Measurements from ENCODE around the gene TEAD3.

Gene TEAD3

DNA sequence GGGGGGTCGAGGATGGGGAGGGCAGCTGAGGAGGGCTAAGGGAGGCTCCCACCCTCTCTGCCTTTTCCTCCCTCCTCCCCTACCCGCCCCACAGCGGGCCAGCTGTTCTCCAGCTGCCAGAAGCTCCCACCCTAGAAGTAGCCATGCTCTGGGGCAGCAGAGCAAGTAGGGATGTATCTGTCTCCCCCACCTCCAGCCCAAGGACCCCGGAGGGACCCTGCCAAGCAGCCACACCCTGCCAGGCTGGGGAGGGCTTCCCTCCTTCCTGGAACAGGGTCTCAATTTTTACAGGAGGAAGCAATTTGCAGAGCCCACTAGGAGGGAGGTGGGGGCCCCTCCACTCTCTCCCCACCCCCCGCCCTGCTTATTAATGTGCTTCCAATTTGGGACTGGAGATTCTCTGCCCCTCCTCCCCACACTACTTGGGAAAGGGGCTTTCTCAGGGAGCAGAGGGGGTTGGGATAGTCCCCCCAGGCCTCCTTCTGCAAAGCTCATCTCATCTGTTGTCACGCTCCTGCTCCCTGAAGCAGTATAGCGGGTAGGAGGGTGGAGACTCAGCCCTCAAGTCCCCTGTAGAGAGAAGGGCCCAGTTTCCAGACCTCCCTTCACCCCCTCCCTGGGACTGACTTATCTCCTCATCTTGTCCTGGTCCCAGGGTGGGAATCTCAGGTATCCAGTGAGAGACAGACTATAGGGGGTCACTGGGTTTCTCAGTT is 4.5 kb downstream of the TEAD3 start:
- DNase-seq (ENCODE audit: low read depth in 2 of 2) = no peak

DNA sequence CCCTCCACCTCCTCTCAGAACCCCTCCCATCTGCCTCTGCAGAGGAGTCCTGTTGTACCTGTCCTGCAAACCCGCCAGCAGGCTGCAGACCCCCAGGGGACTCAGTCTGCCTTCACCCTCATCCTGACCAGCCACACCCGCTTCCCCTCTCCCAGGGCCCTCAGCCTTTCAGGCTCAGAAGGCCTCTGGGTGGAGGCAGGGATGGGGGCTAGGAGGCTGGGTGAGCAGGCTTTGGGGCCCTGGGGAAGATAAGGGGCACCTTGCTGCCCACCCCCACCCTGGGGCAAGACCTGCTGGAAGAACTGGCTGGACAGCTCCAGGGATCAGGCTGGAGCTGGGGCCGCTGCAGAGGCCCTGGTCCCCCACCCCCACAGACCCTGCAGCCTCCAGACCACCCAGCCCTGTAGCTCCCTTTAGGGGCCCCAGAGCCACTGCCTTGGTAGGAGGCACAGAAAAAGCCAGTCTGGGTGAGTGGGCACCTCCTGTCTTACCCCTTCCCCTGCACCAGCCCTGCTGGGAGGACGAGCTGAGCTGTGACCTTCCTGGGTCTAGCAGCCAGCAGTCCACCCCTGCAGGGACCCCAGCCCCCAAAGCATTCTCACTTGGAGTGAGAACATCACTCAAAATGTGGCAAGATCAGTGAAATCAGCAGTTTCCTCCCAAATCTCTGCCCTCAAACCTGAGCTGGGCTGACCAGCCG is 5.2 kb downstream of the TEAD3 start:
- no peak for DNase-seq (ENCODE audit: low read depth in 2 of 2)

DNA sequence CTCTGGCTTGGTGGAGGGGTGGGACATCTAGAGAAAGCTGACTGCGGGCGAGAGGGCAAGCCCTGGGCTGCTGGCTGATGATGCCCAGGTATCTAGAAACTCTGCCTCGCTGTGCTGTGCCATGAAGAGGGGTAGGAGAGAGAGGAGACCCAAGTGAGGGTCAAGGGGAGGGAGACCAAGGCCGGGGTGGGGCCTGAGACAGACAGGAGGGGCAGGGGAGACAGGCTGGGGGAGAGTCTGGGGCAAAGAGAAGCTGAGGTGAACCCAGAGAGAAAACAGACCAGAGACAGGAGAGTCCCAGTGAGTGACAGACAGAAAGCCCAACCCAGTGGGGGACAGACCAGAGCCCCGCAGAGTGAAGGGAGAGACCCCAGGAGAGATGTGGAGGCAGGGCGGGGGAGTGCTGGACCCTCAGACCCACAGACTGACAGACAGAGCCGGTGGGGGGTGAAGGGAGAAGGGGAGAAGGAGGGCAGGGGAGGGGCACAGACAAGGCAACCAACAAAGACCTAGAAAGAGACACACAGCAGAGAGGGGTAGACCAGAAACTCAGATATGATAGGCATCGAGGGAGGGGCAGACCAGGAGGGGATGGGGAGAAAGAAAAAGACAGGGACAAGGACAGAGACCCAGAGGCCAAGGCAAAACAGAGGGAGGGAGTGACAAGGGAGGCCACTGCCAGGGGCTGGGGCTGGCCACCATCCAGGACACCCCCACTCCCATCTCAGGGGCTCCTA is 5.9 kb downstream of the TEAD3 start:
- DNase-seq (ENCODE audit: low read depth in 2 of 2) = no peak

DNA sequence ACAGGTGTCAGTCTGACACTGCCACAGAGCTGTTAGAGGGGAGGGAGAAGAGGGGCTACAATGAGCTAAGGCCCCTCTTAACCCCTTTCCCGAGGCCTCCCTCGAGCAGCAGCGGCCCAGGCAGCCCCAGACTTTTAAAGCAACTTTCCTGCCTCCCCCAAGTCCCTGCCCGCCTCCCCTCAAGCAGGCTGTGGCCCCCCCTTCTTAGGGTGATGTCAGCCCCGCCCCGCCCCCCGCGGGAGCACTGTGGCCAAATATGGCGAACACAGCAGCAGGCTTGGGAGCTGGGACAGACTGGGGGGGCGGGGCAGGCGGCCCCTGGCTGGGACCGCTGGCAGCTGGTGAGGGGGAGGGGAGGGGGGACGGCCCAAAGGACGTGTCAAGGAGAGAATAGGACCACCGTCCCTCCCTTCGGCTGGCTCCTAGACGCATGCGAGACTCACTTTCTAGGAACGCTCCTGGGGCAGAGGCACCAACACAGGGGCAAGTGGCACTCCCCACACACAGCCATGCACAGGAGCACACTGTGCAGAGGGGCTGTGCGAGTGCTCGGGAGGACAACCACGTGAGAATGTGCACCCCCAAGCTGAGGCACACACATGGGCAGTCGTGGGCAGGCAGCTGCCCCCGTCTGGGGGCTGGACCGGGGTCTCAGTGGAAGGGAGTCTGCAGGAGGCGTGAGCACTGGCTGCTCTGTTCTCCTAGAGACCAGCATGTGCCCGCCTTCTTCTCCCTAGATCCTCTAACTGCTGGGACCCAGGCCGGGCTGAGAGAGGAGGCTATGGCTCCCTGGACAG is 6.7 kb downstream of the TEAD3 start:
- DNase-seq (ENCODE audit: low read depth in 2 of 2) = no peak

- DNase-seq (ENCODE audit: low read depth in 2 of 2) = no peak
Measured at GRCh38 chr6:35489066-35489465, 7.8 kb downstream of the TEAD3 start.

- DNase-seq (ENCODE audit: low read depth in 2 of 2) = no peak
Measured at GRCh38 chr6:35488517-35488862, 8.4 kb downstream of the TEAD3 start.

GRCh38 chr6:35487658-35488516 is 9.0 kb downstream of the TEAD3 start:
- DNase-seq (ENCODE audit: low read depth in 2 of 2) = no peak

DNA sequence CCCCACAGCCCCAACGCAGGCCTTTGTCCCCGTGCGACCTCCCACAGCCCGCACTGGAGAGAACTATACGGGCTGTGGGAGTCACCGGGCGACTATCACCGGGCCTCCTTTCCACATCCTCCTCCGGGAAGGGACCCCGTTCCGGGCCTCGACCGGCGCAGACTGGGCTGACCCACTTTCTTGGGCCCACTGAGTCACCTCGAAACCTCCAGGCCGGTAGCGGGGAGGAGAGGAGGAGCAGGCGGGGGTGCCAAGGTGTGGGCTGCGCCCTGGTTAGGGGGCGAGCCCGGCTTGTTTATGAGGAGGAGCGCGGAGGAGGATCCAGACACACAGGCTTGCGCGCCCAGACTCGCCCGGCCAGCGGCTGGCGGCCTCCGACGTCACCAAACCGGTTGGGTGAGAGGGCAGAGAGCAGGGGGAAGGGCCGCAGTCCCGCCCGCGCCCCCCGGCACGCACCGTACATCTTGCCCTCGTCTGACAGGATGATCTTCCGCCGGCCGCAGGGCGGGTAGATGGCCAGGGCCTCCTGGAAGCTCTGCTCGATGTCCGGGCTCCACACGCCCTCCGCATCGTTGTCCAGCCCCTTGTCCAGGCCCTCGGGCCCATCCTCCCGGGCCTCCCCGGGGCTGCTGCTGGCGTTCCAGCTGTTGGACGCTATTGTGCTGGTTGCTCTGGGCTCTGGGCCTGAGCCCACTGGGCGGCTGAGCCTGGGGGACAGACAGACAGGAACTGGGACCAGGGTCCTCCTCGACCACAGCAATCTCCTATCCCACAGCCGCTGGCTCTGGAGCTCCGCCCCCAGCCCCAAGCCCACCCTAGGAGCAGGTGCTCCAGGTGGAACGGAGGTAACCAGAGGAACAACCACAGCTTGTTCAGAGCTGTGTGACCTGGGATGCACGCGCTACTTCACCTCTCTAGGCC is 10.6 kb downstream of the TEAD3 start:
- DNase-seq (ENCODE audit: low read depth in 2 of 2) = no peak

- no peak for DNase-seq (ENCODE audit: low read depth in 2 of 2)
Measured at GRCh38 chr6:35485402-35485877, 11.4 kb downstream of the TEAD3 start.

GRCh38 chr6:35484921-35485392 is 11.9 kb downstream of the TEAD3 start:
- no peak for DNase-seq (ENCODE audit: low read depth in 2 of 2)

DNA sequence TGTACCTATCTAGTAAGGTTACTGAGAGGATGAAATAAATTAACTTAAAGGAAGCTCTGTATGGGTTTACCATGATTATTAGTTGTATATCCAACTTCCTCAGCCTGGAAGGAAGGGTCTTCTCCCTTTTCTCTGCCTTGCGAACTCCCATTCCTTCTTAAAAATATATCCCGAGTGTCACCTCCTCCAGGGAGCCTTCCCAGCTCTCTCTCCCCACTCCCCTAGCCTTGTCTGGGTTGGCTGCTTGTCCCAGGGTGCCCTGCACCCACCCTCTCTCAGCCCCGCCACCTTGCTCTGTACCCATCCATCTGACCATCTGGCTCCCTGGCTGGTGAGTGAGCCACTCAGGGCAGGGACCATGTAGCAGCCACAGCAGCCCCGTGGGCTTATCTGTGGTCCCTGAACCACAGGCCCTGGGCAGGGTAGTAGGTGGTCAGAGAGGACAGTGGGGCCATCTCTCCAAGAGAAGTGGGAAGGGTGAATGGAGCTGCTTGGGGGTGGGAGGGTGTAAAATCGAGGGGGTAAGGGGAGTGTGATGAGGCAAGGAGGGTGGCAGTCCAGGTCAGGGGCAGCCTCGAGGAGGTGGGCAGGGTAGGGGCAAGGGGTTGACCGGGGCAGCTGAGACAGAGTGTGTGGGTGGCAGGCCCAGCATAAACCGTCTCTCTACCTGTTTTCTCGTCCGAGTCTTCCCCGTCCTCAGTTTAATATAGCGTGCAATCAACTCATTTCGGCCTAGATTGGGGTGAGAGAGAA is 12.8 kb downstream of the TEAD3 start:
- no peak for DNase-seq (ENCODE audit: low read depth in 2 of 2)

DNA sequence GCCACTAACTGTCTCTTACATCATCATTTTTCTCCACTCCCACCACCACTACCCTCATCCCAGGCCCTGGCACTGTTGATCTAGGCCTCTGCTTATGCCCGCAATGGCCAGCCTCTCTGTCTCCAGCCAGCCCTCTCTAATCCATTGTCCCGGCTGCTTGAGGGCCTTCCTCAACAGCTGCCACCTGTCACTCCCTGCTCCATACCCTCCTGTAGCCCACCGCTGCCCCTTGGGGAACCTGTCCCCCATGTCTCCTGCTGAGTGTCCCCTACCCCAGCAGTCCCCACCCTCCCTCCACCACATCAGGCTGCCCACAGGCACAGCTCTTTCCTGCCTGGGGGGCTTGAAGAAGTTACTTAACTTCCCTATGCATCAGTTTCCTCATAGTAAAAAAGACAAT is 13.4 kb downstream of the TEAD3 start:
- no peak for DNase-seq (ENCODE audit: low read depth in 2 of 2)

DNA sequence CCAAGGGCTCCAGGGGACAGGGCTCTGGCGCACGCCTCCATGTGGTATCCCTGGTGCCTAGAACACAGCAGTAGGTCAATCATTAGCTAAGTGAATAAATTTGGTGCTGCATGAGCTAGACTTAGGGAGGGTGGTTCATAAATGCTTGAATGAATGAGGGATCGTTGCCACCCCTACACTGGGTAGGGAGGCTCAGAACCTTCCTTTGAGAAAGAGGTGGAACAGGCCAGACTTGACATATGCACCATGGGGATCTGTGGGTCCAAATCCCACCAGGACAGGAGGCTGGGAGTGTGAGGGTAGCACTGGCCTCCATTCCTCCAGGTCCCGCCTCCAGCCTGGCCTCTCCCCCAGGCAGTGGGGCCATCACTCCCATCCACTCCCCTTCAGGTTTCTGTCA is 13.8 kb downstream of the TEAD3 start:
- no peak for DNase-seq (ENCODE audit: low read depth in 2 of 2)

DNA sequence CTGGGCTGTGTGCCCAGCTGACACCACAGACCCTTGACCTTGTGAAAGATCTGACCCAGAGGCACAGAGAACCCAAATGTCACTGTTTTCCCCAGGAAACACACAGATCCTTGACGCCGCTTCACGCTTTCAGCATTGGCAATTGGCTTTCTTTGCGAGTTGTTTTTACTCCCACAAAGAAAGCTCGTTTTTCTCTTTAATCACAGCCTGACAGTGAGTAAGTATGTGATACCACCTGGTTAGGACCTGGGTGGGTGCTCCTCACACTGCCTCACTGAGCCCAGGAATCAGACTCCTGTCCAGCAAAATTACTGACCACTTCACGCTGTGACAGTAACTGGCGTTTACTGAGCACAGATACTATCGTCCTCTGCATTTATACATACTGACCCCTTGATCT is 15.7 kb downstream of the TEAD3 start:
- DNase-seq (ENCODE audit: low read depth in 2 of 2) = no peak

GRCh38 chr6:35480176-35480575 is 16.7 kb downstream of the TEAD3 start:
- DNase-seq (ENCODE audit: low read depth in 2 of 2) = no peak

GRCh38 chr6:35478259-35478658 is 18.6 kb downstream of the TEAD3 start:
- no peak for DNase-seq (ENCODE audit: low read depth in 2 of 2)

DNA sequence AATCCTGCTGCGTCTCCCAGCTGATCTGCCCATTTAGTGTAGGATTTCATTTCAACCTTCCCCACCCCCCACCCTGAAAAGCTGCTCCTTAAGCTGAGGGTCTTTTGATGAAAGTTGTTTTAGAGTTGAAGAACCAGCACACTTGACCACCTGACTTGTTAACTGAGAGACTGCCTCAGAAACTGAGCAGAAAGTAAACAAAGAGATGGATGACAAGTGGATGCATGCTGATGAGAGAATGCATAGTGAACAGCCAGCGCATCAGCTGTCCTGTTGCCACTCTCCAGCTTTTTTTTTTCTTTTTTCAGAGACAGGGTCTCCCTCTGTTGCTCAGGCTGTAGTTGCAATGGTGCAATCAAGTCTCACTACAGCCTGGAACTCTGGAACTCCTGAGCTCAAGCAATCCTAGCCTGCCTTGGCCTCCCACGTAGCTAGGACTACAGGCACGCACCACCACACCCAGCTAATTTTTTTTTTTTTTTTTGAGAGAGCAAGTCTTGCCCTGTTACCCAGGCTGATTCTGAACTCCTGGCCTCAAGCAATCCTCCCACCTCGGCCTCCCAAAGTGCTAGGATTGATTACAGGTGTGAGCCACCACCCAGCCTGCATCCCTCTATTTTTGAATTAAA is 19.2 kb downstream of the TEAD3 start:
- no peak for DNase-seq (ENCODE audit: low read depth in 2 of 2)

- no peak for DNase-seq (ENCODE audit: low read depth in 2 of 2)
Measured at GRCh38 chr6:35477028-35477427, 19.9 kb downstream of the TEAD3 start.

DNA sequence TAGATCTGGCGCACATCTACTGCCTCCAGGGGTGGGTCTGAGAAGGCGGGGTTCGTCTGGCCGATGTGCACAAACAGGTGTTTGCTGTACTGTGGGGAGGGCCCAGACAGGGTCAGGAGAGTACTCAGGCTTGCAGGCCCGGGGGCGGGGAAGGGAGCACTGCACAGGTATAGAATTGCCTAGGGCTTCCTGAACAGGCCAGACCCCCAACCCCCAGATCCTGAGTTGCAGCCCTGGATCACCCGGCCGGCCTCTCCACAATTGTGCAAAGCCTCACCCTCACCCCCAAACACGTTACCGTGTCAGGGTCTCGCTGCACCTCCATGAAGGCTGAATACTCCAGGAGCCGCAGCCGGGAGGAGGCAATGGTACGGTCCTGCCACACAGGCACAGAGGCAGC is 20.9 kb downstream of the TEAD3 start:
- no peak for DNase-seq (ENCODE audit: low read depth in 2 of 2)

All from activated CD8-positive, alpha-beta memory T cell treated with anti-CD3 and anti-CD28 coated beads for 4 hours (primary cell).